GM12872 (cell line): ENCODE data around the gene CNOT9.

ENCODE experiments used
- CTCF ChIP-seq: IDR thresholded peaks from 3 replicates; pipeline ENCODE4 v1.5.1; 2011; ENCODE audit warnings: low read depth, mild to moderate bottlenecking, low read length, moderate library complexity; ENCODE audit not compliant: insufficient read depth

The CNOT9 gene

DNA sequence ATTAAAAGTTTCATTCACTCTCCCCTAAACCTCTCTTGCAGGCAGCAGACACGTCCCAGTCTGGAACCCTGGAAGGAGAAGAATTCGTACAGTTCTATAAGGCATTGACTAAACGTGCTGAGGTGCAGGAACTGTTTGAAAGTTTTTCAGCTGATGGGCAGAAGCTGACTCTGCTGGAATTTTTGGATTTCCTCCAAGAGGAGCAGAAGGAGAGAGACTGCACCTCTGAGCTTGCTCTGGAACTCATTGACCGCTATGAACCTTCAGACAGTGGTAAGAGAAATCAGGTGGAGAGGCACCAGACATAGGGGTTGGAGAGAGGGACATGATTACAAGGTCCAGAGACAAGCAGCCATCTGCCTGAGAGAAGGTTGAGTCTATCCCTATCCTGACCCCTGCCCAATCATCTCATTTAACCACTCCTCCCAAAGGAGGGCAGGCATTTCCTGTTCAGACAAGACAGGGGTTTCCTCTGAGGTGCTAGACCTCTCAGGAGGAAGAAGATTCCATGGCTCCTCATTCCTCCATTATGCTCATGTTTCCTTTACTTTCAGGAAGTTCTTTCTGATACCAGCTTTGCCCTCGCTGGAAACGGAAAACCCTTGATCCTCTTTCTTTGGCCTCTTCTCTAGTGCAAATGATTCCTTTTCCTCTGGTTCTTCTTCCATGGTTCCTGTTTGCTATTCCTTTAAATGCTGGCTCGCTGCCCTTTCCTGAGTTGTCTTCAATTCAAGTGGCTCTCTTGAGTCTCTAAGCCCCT lies 54.1 kb downstream of the CNOT9 start:
- TF ChIP-seq CTCF, result no peak

DNA sequence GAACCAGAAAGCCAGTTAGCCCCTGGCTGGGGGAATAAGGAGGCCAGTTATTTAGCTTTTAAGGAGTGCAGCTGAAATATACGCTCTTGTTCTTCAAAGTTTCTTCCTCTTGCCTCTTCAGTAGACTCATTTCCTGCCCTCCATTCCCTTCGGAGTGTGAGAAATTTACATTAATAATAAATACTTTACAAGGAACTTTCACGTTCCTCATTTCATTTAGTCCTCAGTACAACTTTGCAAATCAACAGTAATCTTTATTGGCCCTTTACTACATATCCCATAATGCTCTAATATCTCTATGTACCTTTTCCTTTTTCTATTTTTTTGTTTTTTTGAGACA lies 54.7 kb downstream of the CNOT9 start:
- TF ChIP-seq CTCF, result no peak

GRCh38 chr2:218626369-218626768 lies 57.7 kb downstream of the CNOT9 start:
- TF ChIP-seq CTCF, result no peak

DNA sequence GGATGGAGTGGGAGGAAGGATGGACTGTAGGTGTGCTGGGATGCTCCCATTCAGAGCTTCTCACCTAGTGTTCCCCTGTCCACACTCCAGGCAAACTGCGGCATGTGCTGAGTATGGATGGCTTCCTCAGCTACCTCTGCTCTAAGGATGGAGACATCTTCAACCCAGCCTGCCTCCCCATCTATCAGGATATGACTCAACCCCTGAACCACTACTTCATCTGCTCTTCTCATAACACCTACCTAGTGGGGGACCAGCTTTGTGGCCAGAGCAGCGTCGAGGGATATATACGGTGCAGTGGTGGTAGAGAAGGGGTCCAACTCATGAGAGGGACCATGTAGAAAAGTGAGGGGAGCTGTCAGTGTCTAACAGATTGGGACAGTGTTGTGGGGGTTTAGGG lies 59.3 kb downstream of the CNOT9 start:
- TF ChIP-seq CTCF, result no peak

DNA sequence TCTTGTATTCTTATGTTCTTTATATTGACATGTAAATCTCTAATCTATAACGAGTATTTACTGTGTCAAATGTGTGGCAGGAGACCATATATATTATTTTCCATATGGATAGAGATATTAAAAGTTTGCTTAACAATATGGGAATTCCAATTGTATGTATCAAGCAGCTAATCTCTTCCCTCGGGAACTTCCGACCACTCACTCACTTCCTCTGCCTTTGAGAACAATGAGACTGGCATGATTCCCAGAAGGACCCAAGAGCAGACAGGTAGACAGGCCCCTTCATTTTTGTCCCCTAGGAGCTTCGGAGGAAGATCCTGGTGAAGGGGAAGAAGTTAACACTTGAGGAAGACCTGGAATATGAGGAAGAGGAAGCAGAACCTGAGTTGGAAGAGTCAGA lies 63.2 kb downstream of the CNOT9 start:
- TF ChIP-seq CTCF, result no peak

- no peak for TF ChIP-seq CTCF
Observed at GRCh38 chr2:218635719-218636118, 67.1 kb downstream of the CNOT9 start.

DNA sequence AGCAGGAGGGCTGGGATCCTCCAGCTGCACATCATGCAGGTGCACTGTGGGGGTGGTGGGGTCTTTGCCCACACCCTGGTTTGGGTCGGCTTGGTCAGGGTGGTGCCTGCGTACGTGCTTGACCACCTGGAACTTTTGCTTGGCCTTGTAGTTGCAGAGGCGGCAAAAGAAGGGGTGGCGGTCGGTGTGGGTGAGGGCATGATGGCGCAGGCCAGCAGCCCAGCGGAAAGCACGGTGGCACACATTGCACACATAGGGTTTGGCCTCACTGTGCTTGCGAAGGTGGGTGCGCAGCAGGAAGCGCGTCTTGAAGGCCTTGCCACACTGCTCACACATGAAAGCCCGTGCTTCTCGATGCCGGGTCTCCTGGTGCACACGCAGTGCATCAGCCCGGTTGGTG lies 69.7 kb downstream of the CNOT9 start:
- no peak for TF ChIP-seq CTCF
